ENCODE measurements around the gene CD68.
"Not testable (repeated sequence)": the region's sequence is repeated elsewhere in the genome, so short reads cannot be mapped to it uniquely, and the experiment has no call there.

CD68 gene

GRCh38 chr17:7591596-7591995 lies 12.2 kb downstream of the CD68 start:
- Histone ChIP-seq H3K27ac (no peak overlapping the region), H3K9me3 (no peaks in the 10 kb centered on the region), H3K4me3 (no peak overlapping the region), H3K27me3 (no peaks in the 10 kb centered on the region), H3K4me1 (peaks cover 0 to 22% (median 16%) of the 10 kb centered on the region in 4 donors), H3K36me3 (peaks cover 55 to 74% (median 58%) of the 10 kb centered on the region in 3 donors)
- intact Hi-C loops (cut with DNase I; ENCODE audit: low total_unique reads) = no loop called here
- TF ChIP-seq, protein P1, sequence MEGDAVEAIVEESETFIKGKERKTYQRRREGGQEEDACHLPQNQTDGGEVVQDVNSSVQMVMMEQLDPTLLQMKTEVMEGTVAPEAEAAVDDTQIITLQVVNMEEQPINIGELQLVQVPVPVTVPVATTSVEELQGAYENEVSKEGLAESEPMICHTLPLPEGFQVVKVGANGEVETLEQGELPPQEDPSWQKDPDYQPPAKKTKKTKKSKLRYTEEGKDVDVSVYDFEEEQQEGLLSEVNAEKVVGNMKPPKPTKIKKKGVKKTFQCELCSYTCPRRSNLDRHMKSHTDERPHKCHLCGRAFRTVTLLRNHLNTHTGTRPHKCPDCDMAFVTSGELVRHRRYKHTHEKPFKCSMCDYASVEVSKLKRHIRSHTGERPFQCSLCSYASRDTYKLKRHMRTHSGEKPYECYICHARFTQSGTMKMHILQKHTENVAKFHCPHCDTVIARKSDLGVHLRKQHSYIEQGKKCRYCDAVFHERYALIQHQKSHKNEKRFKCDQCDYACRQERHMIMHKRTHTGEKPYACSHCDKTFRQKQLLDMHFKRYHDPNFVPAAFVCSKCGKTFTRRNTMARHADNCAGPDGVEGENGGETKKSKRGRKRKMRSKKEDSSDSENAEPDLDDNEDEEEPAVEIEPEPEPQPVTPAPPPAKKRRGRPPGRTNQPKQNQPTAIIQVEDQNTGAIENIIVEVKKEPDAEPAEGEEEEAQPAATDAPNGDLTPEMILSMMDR (IDR thresholded peaks at IDR 0.05) = no peak
- DNase-seq = no peak

DNA sequence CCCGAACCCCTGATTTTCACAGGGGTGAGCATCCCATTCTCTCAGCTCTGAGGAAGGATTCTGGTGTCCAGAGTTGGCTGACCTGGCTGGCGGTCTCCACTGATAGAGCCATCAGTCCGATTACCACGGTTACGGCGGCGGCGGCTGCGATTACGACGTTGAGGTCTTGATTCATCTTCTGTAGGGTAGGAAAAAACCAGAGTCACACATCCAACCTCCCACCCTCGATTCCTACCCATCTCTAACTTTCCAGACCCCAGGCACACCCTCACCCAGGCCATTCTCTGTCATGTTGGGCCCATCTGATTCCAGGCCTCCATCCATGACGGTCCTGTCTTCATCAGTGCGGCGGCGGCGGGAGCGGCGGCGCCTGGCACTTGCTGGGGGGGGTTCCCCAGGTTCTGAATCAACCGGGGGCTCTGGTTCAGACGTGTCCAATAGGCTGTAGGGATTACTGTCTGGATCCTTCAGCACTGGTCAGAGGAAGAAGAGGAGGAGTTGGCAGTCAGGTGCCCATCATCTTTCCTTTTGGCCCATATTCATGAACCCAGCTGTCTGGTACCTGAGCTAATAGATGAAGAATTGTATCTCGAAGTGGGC lies 13.1 kb downstream of the CD68 start:
- no peaks in the 10 kb centered on the region for H3K9me3 ChIP-seq
- intact Hi-C loops (cut with DNase I; ENCODE audit: low total_unique reads) = loop anchor here (1.0 kb wide), 1 partner anchor 18 kb away; no protein-coding TSS in a partner anchor

GRCh38 chr17:7593296-7593695 lies 13.9 kb downstream of the CD68 start:
- H3K4me1 ChIP-seq = peaks cover 0 to 17% (median 15%) of the 10 kb centered on the region in 4 donors
- H3K4me3 ChIP-seq = no peak overlapping the region
- H3K9me3 ChIP-seq = no peaks in the 10 kb centered on the region
- TF ChIP-seq, protein P1 (IDR thresholded peaks at IDR 0.05) = no peak
- no peak for DNase-seq
- no peaks in the 10 kb centered on the region for H3K27me3 ChIP-seq
- peaks cover 64 to 75% (median 72%) of the 10 kb centered on the region in 3 donors for H3K36me3 ChIP-seq
- no peak overlapping the region for H3K27ac ChIP-seq
- intact Hi-C loops (cut with DNase I; ENCODE audit: low total_unique reads) = loop anchor here (1.0 kb wide), 1 partner anchor 17 kb away; no protein-coding TSS in a partner anchor

More for the DNA sequence above, 13.1 kb downstream of the CD68 start:
- Histone ChIP-seq H3K4me3 (no peak overlapping the region), H3K36me3 (peaks cover 60 to 74% (median 67%) of the 10 kb centered on the region in 3 donors), H3K4me1 (peaks cover 0 to 22% (median 16%) of the 10 kb centered on the region in 4 donors), H3K27me3 (no peaks in the 10 kb centered on the region), H3K27ac (no peak overlapping the region)
- no peak for DNase-seq
- TF ChIP-seq, protein P1 (IDR thresholded peaks at IDR 0.05) = no peak

DNA sequence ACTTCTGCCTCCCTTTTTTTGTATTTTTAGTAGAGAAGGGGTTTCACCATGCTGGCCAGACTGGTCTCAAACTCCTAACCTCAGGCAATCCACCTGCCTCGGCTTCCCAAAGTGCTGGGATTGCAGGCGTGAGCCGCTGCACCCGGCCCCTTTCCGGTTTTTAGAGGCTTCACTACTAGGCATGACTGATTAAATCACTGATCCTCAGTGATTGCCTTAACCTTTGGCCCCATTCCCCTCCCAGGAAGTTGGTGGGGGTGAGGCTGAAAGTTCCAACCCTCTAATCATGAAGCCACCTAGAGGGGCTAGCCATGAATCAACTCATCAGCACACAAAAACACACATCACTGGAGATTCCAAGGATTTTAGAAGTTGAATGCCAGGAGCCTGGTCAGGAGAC lies 18.1 kb downstream of the CD68 start:
- H3K4me3 ChIP-seq; H3K27ac ChIP-seq; H3K4me1 ChIP-seq; DNase-seq; H3K27me3 ChIP-seq; H3K9me3 ChIP-seq; intact Hi-C loops (cut with DNase I; ENCODE audit: low total_unique reads): not testable (repeated sequence)
- H3K36me3 ChIP-seq = peaks cover 92 to 97% (median 97%) of the 10 kb centered on the region in 3 donors

- intact Hi-C loops (cut with DNase I; ENCODE audit: low total_unique reads) = no loop called here
- Histone ChIP-seq H3K4me1 (peaks cover 0 to 12% (median 4%) of the 10 kb centered on the region in 4 donors), H3K27ac (no peak overlapping the region), H3K27me3 (no peaks in the 10 kb centered on the region), H3K4me3 (no peak overlapping the region), H3K9me3 (no peaks in the 10 kb centered on the region), H3K36me3 (peaks cover 41 to 56% (median 50%) of the 10 kb centered on the region in 3 donors)
- TF ChIP-seq, protein P1 (IDR thresholded peaks at IDR 0.05) = no peak
- no peak for DNase-seq
These were observed 26.8 kb downstream of the CD68 start for GRCh38 chr17:7606280-7606679.

DNA sequence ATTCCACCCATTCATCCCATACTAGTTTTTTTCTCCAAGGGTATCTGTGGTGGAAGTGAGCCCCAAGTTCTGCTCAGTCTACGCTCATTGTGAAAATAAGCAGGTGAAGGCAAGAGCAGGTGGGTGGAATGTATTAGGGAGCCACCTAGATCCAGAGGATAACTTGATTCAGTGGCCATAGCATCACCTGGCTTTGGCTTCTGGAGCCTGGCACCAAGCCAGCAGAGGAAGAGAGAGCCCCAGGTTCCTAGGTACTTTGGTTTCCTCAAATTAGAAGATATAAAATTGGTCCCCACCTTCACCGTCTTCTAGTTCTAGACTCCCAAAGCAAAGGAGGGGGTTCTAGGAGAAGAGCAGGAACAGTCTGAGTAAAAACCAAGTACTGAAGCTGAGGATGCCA lies 31.2 kb downstream of the CD68 start:
- no peak overlapping the region for H3K4me3 ChIP-seq
- intact Hi-C loops (cut with DNase I; ENCODE audit: low total_unique reads) = loop anchor here (1.0 kb wide), 1 partner anchor 17 kb away; no protein-coding TSS in a partner anchor
- H3K27me3 ChIP-seq = no peaks in the 10 kb centered on the region
- DNase-seq = no peak
- H3K9me3 ChIP-seq = no peaks in the 10 kb centered on the region
- no peak overlapping the region for H3K27ac ChIP-seq
- H3K36me3 ChIP-seq = peaks cover 0 to 19% (median 7%) of the 10 kb centered on the region in 3 donors
- TF ChIP-seq, protein P1 (IDR thresholded peaks at IDR 0.05) = no peak
- peaks cover 0 to 43% (median 28%) of the 10 kb centered on the region in 4 donors for H3K4me1 ChIP-seq
